ENCODE data around the gene AEBP2.

DNA sequence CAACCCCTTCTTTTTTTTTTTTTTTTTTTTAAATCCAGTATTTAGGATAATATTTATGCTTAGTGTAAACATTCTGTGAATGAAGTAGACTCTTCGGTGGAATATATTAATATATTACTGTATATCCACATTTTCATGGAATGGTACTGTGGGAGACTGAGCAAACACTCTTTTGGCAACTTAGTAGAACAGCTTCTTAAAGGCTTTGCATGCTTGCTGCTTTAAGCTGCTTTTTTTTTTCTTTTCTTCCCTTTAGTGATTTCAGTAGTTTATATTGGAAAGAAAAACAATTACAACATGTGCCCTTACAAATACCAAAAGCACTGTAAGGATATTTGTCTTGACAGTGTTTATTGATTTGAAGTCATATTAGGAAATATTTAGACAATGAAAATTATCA lies 78.9 kb downstream of the AEBP2 start:
- TF ChIP-seq, protein P1, sequence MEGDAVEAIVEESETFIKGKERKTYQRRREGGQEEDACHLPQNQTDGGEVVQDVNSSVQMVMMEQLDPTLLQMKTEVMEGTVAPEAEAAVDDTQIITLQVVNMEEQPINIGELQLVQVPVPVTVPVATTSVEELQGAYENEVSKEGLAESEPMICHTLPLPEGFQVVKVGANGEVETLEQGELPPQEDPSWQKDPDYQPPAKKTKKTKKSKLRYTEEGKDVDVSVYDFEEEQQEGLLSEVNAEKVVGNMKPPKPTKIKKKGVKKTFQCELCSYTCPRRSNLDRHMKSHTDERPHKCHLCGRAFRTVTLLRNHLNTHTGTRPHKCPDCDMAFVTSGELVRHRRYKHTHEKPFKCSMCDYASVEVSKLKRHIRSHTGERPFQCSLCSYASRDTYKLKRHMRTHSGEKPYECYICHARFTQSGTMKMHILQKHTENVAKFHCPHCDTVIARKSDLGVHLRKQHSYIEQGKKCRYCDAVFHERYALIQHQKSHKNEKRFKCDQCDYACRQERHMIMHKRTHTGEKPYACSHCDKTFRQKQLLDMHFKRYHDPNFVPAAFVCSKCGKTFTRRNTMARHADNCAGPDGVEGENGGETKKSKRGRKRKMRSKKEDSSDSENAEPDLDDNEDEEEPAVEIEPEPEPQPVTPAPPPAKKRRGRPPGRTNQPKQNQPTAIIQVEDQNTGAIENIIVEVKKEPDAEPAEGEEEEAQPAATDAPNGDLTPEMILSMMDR (IDR thresholded peaks at IDR 0.05) = no peak
- TF ChIP-seq POLR2AphosphoS5 (IDR thresholded peaks at IDR 0.05) (no peak), POLR2A (IDR thresholded peaks at IDR 0.05) (no peak)

Data from gastroesophageal sphincter (tissue), 3 donors.